Keratinocyte (primary cell): ENCODE data around the gene LGSN. TPM values are rescaled to one million over a fixed set of nuclear protein-coding genes. Genes with fewer than 3 reads are reported as not detected.

Source experiments
- DNase-seq: peaks from one replicate; pipeline ENCODE4 v3.0.0-alpha.2; 2011; ENCODE audit warnings: low read depth, missing footprints, low spot score
- FAIRE-seq: peaks from 2 replicates; lab custom pipeline; 2011; peaks lifted over from hg19 to GRCh38; lab: Jason Lieb, UNC
- H2AFZ ChIP-seq: 2 replicates; pipeline ENCODE4 v1.6.0; 2012; ENCODE audit warnings: low read length, control low read depth, inconsistent platforms; ENCODE audit not compliant: control insufficient read depth
- H3K27ac ChIP-seq: 2 replicates; pipeline ENCODE4 v1.5.1; 2011; ENCODE audit warnings: low read length; ENCODE audit not compliant: control insufficient read depth, insufficient read depth
- H3K27me3 ChIP-seq: 3 replicates; pipeline ENCODE4 v1.6.0; 2011; ENCODE audit warnings: low read length; ENCODE audit not compliant: control insufficient read depth, insufficient read depth; ENCODE audit errors: extremely low read depth
- H3K36me3 ChIP-seq, 2 experiments: 2 replicates in 1 of 2; 3 replicates in 1 of 2; pipeline ENCODE4 v1.5.1; 2011; ENCODE audit warnings: low read length in 2 of 2, mild to moderate bottlenecking in 1 of 2; ENCODE audit not compliant: control insufficient read depth in 2 of 2, insufficient read depth in 2 of 2; ENCODE audit errors: extremely low read depth in 1 of 2
- H3K4me1 ChIP-seq: 3 replicates; pipeline ENCODE4 v1.5.1; 2011; ENCODE audit warnings: low read length; ENCODE audit not compliant: control insufficient read depth, insufficient read depth; ENCODE audit errors: extremely low read depth
- H3K4me2 ChIP-seq: 3 replicates; pipeline ENCODE4 v1.6.0; 2011; ENCODE audit warnings: low read depth, low read length; ENCODE audit not compliant: control insufficient read depth, insufficient read depth; ENCODE audit errors: extremely low read depth
- H3K4me3 ChIP-seq, 3 experiments: fragments of 200-600 bp in 1 of 3; sonication (generic) in 1 of 3; 2 replicates in 2 of 3; 3 replicates in 1 of 3; pipeline ENCODE4 v1.5.1; 2011 to 2016; ENCODE audit warnings: low read length in 3 of 3, mild to moderate bottlenecking in 3 of 3, control low read depth in 2 of 3, inconsistent platforms in 1 of 3, low read depth in 1 of 3, mixed read lengths in 1 of 3, mixed run types in 1 of 3, moderate library complexity in 1 of 3; ENCODE audit not compliant: control insufficient read depth in 2 of 3, insufficient read depth in 2 of 3; ENCODE audit errors: extremely low read depth in 1 of 3
- H3K79me2 ChIP-seq: 2 replicates; pipeline ENCODE4 v1.6.0; 2012; ENCODE audit warnings: low read length; ENCODE audit not compliant: control insufficient read depth, insufficient read depth
- H3K9ac ChIP-seq: 3 replicates; pipeline ENCODE4 v1.6.0; 2011; ENCODE audit warnings: low read length; ENCODE audit not compliant: control insufficient read depth, insufficient read depth; ENCODE audit errors: extremely low read depth
- H3K9me1 ChIP-seq: 3 replicates; pipeline ENCODE4 v1.6.0; 2011; ENCODE audit warnings: low read length; ENCODE audit not compliant: control insufficient read depth, insufficient read depth; ENCODE audit errors: extremely low read depth
- H3K9me3 ChIP-seq: 2 replicates; pipeline ENCODE4 v1.5.1; 2012; ENCODE audit warnings: low read depth, low read length; ENCODE audit not compliant: control insufficient read depth
- H4K20me1 ChIP-seq: 3 replicates; pipeline ENCODE4 v1.6.0; 2011; ENCODE audit warnings: low read length; ENCODE audit not compliant: control insufficient read depth, insufficient read depth; ENCODE audit errors: extremely low read depth
- CTCF ChIP-seq, 3 experiments: IDR thresholded peaks in 1 of 3; conservative IDR thresholded peaks in 1 of 3; optimal IDR thresholded peaks in 1 of 3; 2 replicates in 2 of 3; 3 replicates in 1 of 3; pipeline versions ENCODE3 to v1.5.1; 2011; ENCODE audit warnings: low read length in 3 of 3, mild to moderate bottlenecking in 3 of 3, moderate library complexity in 2 of 3, control low read depth in 1 of 3, inconsistent platforms in 1 of 3; ENCODE audit not compliant: insufficient read depth in 2 of 3; ENCODE audit errors: extremely low read depth in 1 of 3
- EZH2 ChIP-seq: IDR thresholded peaks from one replicate; pipeline ENCODE4 v1.6.1; 2012; ENCODE audit warnings: inconsistent platforms, mild to moderate bottlenecking, low read length, moderate library complexity
- dilution Hi-C: fragments of 300-500 bp; cut with MboI; formaldehyde crosslinking; loops from one replicate; pipeline ENCODE4 v1.7.0; 2020; ENCODE audit warnings: low sequenced_read_pairs; ENCODE audit not compliant: extremely low pct_ligation_motif_present
- polyA plus RNA-seq, 5 experiments: library from polyadenylated mRNA; depleted of rRNA in 3 of 5; stranded (reverse) in 3 of 5; stranded (forward) in 1 of 5; unstranded in 1 of 5; fragments of >200 nt; gene quantifications; 1 replicate in 1 of 5; 2 replicates in 3 of 5; 3 replicates in 1 of 5; pipeline versions ENCODE4 v1.2.1 to v1.2.3, GENCODE V29; 2011 to 2012; ENCODE audit warnings: missing spikeins in 2 of 5, low read depth in 1 of 5, low replicate concordance in 1 of 5

The LGSN gene
- polyA plus RNA-seq, 1 donor (not counting 4 experiments of a cell fraction or from before 2014, with no cell fraction given): not detected

DNA sequence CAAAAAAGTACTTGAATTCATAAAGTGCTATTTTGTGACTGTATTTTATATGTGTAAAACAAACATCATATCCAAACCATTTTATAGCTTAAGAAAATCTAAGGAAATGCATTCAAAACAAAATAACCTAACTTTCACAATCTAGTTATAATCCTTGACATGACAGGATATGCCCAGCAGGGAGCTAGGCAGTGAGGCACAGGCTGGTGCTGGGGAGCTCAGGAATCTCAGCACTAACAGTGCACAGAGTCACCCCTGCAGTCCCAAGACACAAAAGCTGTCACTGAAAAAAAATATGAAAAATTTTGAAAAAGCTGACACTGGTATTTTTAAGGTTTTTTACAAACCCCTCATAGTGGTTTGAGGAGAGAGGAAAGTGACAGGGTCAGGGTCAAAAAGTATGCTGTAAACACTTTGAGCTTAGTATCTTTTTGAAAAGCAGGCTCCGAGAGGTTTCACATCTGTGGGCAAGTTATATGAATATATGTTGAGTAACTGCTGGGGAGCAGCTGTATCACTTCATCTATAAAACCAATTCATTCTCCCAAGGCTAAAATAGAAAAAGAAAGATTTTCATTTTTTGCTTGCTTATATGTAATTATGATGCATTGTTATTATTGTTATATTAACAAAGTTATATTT is 24.1 kb downstream of the LGSN start:
- dilution Hi-C loops: no loop called here
- no peaks in the 10 kb centered on the region for H3K9me3 ChIP-seq
- no peak overlapping the region for H3K9ac ChIP-seq
- H3K36me3 ChIP-seq: no peaks in the 10 kb centered on the region
- H3K79me2 ChIP-seq: no peaks in the 10 kb centered on the region
- no peak overlapping the region for H2AFZ ChIP-seq
- FAIRE-seq (no peak), DNase-seq (no peak)
- H3K27me3 ChIP-seq: no peaks in the 10 kb centered on the region
- H3K9me1 ChIP-seq: no peaks in the 10 kb centered on the region
- no peak overlapping the region for H3K4me3 ChIP-seq
- no peaks in the 10 kb centered on the region for H3K4me1 ChIP-seq
- TF ChIP-seq CTCF (optimal IDR thresholded peaks at IDR 0.05 in 1 of 3, IDR thresholded peaks at IDR 0.05 in 1 of 3, conservative IDR thresholded peaks at IDR 0.05 in 1 of 3; ENCODE audit: extremely low read depth in 1 of 3, insufficient read depth in 2 of 3, low read length in 3 of 3) (peak in 1 of 3 experiments; percentile 25), EZH2 (no peak)
- no peak overlapping the region for H3K4me2 ChIP-seq
- H4K20me1 ChIP-seq: no peaks in the 10 kb centered on the region
- no peak overlapping the region for H3K27ac ChIP-seq

DNA sequence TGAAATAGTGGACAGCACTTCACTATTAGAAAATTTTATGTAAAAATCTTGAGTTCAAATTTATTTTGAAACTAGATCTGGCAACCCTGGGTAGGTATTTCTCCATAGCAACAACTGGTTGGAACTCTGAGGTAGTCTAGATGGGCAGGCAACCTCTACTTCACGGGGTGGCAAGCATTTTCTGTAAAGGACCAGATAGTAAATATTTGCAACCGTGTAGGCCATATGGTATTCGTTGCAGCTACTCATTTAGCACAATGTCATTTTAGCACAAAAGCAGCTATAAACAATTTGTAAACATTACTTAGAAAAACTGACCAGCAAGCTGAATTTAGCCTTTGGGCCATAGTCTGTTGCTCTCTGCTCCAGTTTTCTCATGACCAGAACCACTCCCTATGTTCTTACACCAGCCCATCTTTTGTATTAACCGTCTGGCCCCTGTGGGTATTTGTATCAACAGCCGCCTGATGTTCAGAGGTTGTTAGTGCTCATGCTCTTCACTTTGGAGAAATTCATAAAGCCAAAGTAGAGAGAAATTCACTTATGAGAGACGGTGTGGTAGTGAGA is 29.2 kb downstream of the LGSN start:
- H3K4me2 ChIP-seq: no peak overlapping the region
- H2AFZ ChIP-seq: no peak overlapping the region
- dilution Hi-C loops: no loop called here
- TF ChIP-seq CTCF (optimal IDR thresholded peaks at IDR 0.05 in 1 of 3, IDR thresholded peaks at IDR 0.05 in 1 of 3, conservative IDR thresholded peaks at IDR 0.05 in 1 of 3; ENCODE audit: extremely low read depth in 1 of 3, insufficient read depth in 2 of 3, low read length in 3 of 3) (no peak), EZH2 (no peak)
- H3K27me3 ChIP-seq: no peaks in the 10 kb centered on the region
- DNase-seq (no peak), FAIRE-seq (no peak)
- H4K20me1 ChIP-seq: no peaks in the 10 kb centered on the region
- no peak overlapping the region for H3K4me3 ChIP-seq
- no peaks in the 10 kb centered on the region for H3K79me2 ChIP-seq
- H3K27ac ChIP-seq: no peak overlapping the region
- H3K4me1 ChIP-seq: no peaks in the 10 kb centered on the region
- H3K9me1 ChIP-seq: no peaks in the 10 kb centered on the region
- H3K36me3 ChIP-seq: no peaks in the 10 kb centered on the region
- no peak overlapping the region for H3K9ac ChIP-seq
- H3K9me3 ChIP-seq: no peaks in the 10 kb centered on the region
